GM18520 (cell line): ENCODE data around the gene NRG4.
"Not testable (repeated sequence)": the region's sequence is repeated elsewhere in the genome, so short reads cannot be mapped to it uniquely, and the experiment has no call there.

ENCODE experiments used
- ATAC-seq: cut with Tn5 transposase; IDR thresholded peaks from one replicate; pipeline ENCODE4 v1.9.1; 2021; ENCODE audit not compliant: unreplicated experiment

NRG4 gene

GRCh38 chr15:75995611-75996010 lies 16.6 kb downstream of the NRG4 start:
- no peak for ATAC-seq

- no peak for ATAC-seq
Measured at GRCh38 chr15:75994220-75994619, 18.0 kb downstream of the NRG4 start.

DNA sequence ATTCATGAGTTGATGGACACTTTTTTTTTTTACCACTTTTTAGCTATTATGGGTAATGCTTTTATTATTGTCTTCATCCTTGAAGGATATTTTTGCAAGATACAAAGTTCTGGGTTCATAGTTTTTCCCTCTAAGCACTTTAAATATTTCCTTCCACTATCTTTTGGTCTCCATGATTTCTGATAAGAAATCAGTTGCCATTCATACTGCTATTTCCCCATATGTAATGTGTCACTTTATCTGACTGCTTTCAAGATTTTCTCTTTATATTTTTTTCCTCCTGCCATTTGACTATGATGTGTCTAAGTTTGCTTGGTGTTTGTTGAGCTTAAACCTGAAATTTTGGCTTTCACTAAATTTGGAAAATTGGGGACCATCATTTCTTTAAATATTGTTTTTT lies 19.3 kb downstream of the NRG4 start:
- ATAC-seq: no peak

DNA sequence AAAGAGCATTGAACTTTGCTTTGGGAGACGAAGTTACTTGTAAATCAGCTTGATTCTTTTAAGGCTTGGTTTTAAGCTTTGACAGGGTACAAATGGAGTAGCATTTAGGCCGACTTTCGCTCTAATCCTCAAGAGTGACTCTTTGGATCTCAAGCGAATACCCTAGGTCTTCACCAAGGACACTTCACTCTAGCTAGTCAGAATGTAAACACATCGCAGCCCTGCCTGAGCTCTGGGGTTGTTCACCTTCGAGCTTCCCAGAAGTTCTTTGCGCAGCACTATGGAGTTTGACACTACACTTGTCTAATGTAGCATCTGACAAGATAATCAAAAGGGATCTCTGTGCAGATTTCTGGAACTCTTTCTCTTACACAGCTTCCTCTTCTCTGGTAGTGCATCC lies 22.3 kb downstream of the NRG4 start:
- ATAC-seq: no peak

- ATAC-seq: no peak
Measured at GRCh38 chr15:75989045-75989444, 23.2 kb downstream of the NRG4 start.

- ATAC-seq: no peak
Measured at GRCh38 chr15:75985971-75986370, 26.3 kb downstream of the NRG4 start.

DNA sequence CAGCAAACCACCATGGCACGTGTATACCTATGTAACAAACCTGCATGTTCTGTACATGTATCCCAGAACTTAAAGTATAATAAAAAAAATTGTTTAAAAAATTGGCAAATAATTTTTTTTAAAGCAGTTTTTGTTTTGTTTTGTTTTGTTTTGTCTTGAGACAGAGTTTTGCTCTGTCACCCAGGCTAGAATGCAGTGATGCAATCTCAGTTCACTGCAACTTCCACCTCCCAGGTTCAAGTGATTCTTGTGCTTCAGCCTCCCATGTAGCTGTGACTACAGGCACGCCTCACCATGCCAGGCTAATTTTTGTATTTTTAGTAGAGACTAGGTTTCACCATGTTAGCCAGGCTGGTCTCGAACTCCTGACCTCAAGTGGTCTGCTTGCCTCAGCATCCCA lies 27.5 kb downstream of the NRG4 start:
- ATAC-seq: not testable (repeated sequence)

DNA sequence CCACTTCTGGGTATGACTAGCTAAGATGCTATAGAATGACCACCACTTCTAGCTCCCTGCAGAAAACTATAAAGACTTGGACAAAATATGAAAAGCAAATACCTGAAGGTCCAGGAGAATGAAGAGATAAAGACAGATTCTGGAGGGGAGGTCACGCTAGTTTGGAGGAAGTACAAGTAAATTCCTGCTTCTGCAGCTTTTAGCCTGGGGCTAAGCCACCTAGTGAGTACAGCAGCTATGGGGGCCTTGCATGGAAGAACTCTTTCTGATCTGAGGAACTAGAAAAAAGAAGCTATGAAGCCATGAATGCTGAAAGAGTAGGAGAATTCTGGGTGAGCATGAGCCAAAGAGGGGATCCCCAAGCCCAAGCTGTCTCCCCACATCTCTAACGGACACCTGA lies 29.8 kb downstream of the NRG4 start:
- no peak for ATAC-seq

DNA sequence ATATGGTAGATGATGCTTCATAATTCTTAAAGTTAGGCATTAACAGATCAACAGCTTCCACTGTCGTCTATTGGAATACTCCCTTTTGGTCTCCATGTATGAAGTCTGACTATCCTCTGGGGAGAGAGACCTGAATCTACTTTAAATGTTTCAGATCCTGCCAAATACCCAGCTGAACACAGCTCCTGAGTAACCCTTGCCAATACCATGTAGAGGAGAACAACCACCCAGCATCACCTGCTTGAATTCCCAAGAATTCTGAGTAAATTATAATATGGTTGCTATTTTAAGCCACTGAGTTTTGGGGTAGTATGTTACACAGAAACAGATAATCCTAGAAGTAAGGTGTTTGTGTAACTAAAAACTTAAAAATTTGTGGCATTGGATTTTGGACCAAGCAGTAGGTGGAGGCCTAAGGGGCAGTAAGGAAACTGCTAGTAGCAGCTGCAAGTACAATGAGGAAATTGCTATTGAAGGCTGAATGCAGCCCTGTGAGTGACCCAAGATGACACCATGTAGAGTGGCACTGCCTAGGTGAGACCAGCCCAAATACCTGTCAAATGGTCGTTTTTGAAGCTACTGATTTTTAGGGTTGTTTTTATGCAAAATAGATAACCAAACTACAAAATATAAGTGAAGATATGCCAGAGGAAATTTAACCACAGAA lies 30.9 kb downstream of the NRG4 start:
- ATAC-seq: no peak

DNA sequence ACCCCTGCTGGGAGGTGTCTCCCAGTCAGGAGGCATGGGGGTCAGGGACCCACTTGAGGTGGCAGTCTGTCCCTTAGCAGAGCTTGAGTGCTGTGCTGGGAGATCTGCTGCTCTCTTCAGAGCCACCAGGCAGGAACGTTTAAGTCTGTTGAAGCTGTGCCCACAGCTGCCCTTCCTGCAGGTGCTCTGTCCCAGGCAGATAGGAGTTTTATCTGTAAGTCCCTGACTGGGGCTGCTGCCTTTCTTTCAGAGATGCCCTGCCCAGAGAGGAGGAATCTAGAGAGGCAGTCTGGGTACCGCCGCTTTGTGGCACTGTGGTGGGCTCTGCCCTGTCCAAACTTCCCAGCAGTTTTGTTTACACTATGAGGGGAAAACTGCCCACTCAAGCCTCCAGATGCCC lies 35.5 kb downstream of the NRG4 start:
- not testable (repeated sequence) for ATAC-seq

DNA sequence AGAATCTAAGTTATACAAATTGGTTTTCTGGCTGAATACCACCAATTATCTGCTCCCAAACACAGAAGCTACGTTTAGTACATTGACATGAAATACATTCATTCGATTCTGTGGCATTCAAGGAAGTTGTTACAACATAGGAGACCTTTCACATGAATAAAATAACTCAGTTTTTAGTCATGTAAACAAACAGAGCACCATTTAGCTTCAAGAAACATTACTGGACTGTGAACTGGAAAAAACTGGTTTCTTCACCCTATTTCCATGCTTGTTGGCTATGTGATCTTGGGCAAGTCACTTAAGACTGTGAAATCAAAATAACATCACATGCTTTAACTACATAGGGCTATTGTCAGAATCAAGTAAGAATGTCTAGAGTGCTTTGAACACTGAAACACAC lies 46.2 kb downstream of the NRG4 start:
- no peak for ATAC-seq

DNA sequence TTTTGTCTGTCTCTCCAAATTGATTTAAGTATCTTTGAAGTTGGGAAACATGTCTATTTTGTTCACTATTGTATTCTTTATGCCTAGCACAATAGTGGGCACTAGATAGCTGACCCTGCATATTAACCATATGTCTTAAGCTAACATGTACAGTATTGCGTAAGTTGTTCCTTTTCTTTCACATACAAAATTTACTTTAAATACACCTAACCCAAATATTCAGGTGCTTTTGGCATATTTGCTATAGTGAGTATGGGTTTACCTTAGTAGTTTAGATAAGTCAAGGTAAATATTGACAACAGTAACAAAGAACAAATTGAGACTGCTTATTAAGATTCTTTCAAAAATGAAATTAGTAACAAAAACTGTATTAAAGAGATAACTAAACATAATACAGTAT lies 50.9 kb downstream of the NRG4 start:
- ATAC-seq: no peak

GRCh38 chr15:75955720-75956119 lies 56.5 kb downstream of the NRG4 start:
- ATAC-seq: no peak

- ATAC-seq: no peak
Measured at GRCh38 chr15:75952525-75952924, 59.7 kb downstream of the NRG4 start.

DNA sequence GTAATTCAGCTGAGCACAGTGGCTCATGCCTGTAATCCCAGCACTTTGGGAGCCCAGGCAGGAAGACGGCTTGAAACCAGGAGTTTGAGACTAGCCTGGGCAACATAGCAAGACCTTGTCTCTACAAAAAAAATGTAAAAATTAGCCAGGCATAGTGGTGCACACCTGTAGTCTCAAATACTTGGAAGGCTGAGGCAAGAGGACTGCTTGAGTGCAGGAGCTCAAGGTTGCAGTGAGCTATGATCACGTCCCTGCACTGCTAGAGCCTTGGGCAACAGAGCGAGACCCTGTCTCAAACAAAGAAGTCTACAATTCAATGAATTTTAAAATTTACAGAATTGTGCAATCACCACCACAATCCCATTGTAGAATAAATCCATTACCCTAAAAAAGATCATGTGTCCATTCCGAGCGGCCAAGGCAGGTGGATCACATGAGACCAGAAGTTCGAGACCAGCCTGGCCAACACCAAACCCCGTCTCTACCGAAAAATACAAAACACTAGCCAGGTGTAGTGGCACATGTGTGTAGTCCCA lies 63.4 kb downstream of the NRG4 start:
- ATAC-seq: no peak

- no peak for ATAC-seq
Measured at GRCh38 chr15:75947092-75947491, 65.1 kb downstream of the NRG4 start.

- no peak for ATAC-seq
Measured at GRCh38 chr15:75945953-75946352, 66.3 kb downstream of the NRG4 start.

DNA sequence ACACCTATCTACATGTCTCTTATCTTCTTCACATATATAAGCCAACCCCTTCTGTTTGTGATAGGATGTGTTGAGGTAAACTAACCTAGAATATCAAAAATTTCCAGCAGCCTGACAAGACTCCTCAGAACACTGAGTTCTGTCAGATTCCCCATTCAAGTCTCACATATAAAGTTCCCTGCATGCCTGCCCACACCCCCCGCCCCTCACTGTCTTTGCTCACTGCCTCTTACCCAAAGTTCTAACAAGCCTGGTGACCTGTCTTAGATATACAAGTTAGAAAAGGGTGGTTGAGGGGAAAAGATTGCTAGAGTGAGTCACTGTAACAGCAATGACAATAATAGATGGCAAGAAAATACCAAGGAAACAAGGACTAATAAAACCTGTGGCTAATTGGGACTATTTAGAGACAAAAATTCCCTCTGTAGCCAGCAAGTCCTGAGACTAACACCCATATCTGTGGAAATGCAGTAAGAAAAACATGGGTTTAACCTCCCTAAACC lies 68.5 kb downstream of the NRG4 start:
- no peak for ATAC-seq

DNA sequence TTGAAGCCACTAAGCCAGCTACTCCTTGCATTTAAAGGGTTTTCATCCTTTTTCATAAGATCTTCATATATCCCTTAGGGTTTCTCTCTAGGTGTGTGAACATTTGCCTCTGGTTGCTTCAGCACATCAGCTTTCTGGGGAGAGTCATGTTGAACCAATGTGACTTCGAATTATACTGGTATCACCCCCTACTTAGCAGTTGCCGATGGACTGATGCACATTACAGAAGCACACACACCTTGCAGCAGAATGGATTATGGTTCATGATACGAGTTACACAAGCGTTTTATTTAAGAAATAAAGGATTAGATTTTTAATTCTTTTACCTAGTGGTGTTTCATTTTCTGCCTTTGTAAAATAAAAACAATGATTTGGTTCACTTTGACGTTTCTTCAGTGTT lies 69.0 kb downstream of the NRG4 start:
- ATAC-seq: no peak

DNA sequence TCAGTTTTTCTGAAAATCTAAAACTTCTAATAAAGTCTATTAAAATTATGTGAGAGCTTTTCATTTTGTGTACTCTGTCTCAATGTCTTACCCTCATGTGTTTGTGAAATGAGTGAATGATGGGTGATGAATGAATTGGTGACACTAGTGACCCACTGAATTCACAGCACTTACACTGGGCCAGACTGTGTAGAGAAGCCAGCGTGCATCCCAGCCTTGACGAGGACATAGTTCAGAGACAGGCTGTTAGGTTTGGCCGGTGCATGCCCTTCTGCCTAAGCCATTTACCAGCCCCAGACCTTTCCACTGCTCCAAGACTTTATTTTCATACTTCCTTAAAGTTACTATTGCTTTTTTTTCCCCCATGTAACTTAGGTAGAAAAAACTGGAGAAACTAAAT lies 69.8 kb downstream of the NRG4 start:
- no peak for ATAC-seq

DNA sequence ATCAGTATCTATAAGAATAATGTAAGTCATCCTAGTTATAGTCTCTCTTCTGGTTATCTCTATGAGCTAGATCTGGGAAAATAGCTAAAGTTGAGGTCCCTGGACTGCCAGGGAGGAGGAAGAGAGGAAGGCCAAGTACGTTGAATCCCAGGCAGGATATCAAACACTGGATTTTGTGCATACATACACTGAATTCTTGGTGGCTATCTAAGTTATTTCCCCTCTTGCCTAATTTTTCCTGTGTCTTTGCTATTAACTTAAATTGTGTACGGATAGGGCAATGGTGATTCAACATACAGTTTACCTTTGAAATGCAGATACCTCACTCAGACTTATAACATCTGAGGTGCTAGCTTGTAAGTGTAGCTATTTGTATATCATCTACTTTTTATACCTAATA lies 81.4 kb downstream of the NRG4 start:
- ATAC-seq: no peak

GRCh38 chr15:75929799-75930565 lies 82.2 kb downstream of the NRG4 start:
- no peak for ATAC-seq
